Erythroblast (primary cell): ENCODE data around the gene SYTL4.

Experiments used
- GATA1 ChIP-seq: IDR thresholded peaks from 2 replicates; pipeline ENCODE4 v1.6.1; 2011; ENCODE audit warnings: low read depth, mild to moderate bottlenecking, control low read depth, low read length, moderate library complexity
- POLR2A ChIP-seq: IDR thresholded peaks from 2 replicates; pipeline ENCODE4 v1.6.1; 2011; ENCODE audit warnings: mild to moderate bottlenecking, low read length

GRCh38 chrX:100745806-100746537 lies 14.1 kb upstream of the SYTL4 start:
- TF ChIP-seq POLR2A (no peak), GATA1 (no peak)
